Kidney (tissue), 14 donors: ENCODE measurements around the gene GPR157. TPM values are rescaled to one million over a fixed set of nuclear protein-coding genes. Genes with fewer than 3 reads are reported as not detected.

ENCODE experiments used
- DNase-seq, 5 donors: peaks; one replicate each; pipeline ENCODE4 v3.0.0-alpha.2; 2013 to 2020
- FAIRE-seq: peaks from 2 replicates; lab custom pipeline; 2012; peaks lifted over from hg19 to GRCh38; lab: Jason Lieb, UNC
- H3K27ac ChIP-seq, 2 donors: one replicate each; pipeline ENCODE4 v1.7.0; 2013; ENCODE audit warnings: low read depth in 2 of 2, low read length in 2 of 2, inconsistent platforms in 1 of 2
- H3K27me3 ChIP-seq: one replicate; pipeline ENCODE4 v1.7.1; 2013; ENCODE audit warnings: low read length, inconsistent platforms; ENCODE audit not compliant: control insufficient read depth, insufficient read depth
- H3K36me3 ChIP-seq, 3 donors: one replicate each; pipeline versions ENCODE4 v1.7.0 to v1.7.1; 2013; ENCODE audit warnings: low read length in 3 of 3, control low read depth in 1 of 3, inconsistent platforms in 1 of 3; ENCODE audit not compliant: insufficient read depth in 3 of 3, control insufficient read depth in 2 of 3
- H3K4me1 ChIP-seq, 3 donors: one replicate each; pipeline versions ENCODE4 v1.7.0 to v1.7.1; 2013; ENCODE audit warnings: low read length in 3 of 3, inconsistent platforms in 1 of 3, low read depth in 1 of 3; ENCODE audit not compliant: control insufficient read depth in 2 of 3, insufficient read depth in 2 of 3
- H3K4me3 ChIP-seq, 3 donors: one replicate each; pipeline versions ENCODE4 v1.7.0 to v1.8.1; 2013; ENCODE audit warnings: low read length in 3 of 3, control low read depth in 1 of 3, inconsistent platforms in 1 of 3
- H3K9ac ChIP-seq, 3 donors: one replicate each; pipeline versions ENCODE4 v1.7.0 to v1.7.1; 2013; ENCODE audit warnings: low read length in 3 of 3, control low read depth in 1 of 3, inconsistent platforms in 1 of 3
- H3K9me3 ChIP-seq, 3 donors: one replicate each; pipeline versions ENCODE4 v1.7.0 to v1.7.1; 2013; ENCODE audit warnings: low read length in 3 of 3, control low read depth in 1 of 3, inconsistent platforms in 1 of 3; ENCODE audit not compliant: control insufficient read depth in 2 of 3, insufficient read depth in 1 of 3
- CTCF ChIP-seq: IDR thresholded peaks from 3 replicates; pipeline ENCODE4 v1.5.1; 2012; ENCODE audit warnings: mild to moderate bottlenecking, moderate library complexity, borderline replicate concordance; ENCODE audit not compliant: insufficient read depth; ENCODE audit errors: extremely low read depth
- intact Hi-C: fragments of 100-400 bp; cut with DNase I; formaldehyde crosslinking; loops from one replicate; pipeline ENCODE4 v1.11.1; 2022
- polyA plus RNA-seq: library from polyadenylated mRNA; stranded (reverse); fragments of 350-450 nt; fragmentation: Illumina TruSeq; extraction: RNeasy Lipid Tissue Mini Kit (QIAGEN cat#74804); gene quantifications from one replicate; pipeline ENCODE4 v1.2.3, GENCODE V29; 2014; ENCODE audit warnings: low read depth, low replicate concordance; ENCODE audit not compliant: insufficient read depth
- total RNA-seq: library from RNA; stranded (reverse); fragmentation: NEBNext Ultra II Directional; extraction: Animal tissue kit (Norgen Biotek cat#: 25700); gene quantifications from one replicate; pipeline ENCODE4 v1.2.1, GENCODE V29; 2021
- donor health status: control.
- donor health status: control.
- donor health status: control.
- donor health status: control.
- donor health status: control.
- donor health status: DM: yes; HTN: yes; CAD: no.
- donor health status: Normal renal cell carcinoma (clear cell type).

GPR157 gene
- total and polyA plus RNA-seq, 2 donors from 2014 or later: 3.2 to 9.1 TPM

- H3K36me3 ChIP-seq: peaks cover 0 to 5% (median 4%) of the 10 kb centered on the region in 3 donors
- no peak for FAIRE-seq
- intact Hi-C loops: no loop called here
These were observed 20.7 kb downstream of the GPR157 start for GRCh38 chr1:9108056-9108665.

GRCh38 chr1:9107136-9107535, 21.8 kb downstream of the GPR157 start:
- H3K4me3 ChIP-seq: no peak overlapping the region
- no peak for FAIRE-seq
- TF ChIP-seq CTCF: no peak
- no peaks in the 10 kb centered on the region for H3K27me3 ChIP-seq
- DNase-seq: peak in 1 of 5 donors; percentile 26
- peaks cover 0 to 4% (median 0%) of the 10 kb centered on the region in 3 donors for H3K4me1 ChIP-seq
- H3K9ac ChIP-seq: no peak overlapping the region
- peaks cover 0 to 7% (median 4%) of the 10 kb centered on the region in 3 donors for H3K36me3 ChIP-seq
- no peak overlapping the region for H3K27ac ChIP-seq
- no peaks in the 10 kb centered on the region for H3K9me3 ChIP-seq
- intact Hi-C loops: no loop called here

More at GRCh38 chr1:9108056-9108665, 20.7 kb downstream of the GPR157 start:
- DNase-seq: peak in 1 of 5 donors; percentile 52
- no peak overlapping the region for H3K27ac ChIP-seq
- no peaks in the 10 kb centered on the region for H3K27me3 ChIP-seq
- peaks cover 0 to 4% (median 0%) of the 10 kb centered on the region in 3 donors for H3K4me1 ChIP-seq
- no peak for TF ChIP-seq CTCF
- no peak overlapping the region for H3K4me3 ChIP-seq
- no peaks in the 10 kb centered on the region for H3K9me3 ChIP-seq
- H3K9ac ChIP-seq: no peak overlapping the region

- Histone ChIP-seq H3K9me3 (no peaks in the 10 kb centered on the region), H3K27me3 (no peaks in the 10 kb centered on the region), H3K27ac (no peak overlapping the region), H3K4me1 (peaks cover 0 to 4% (median 0%) of the 10 kb centered on the region in 3 donors), H3K36me3 (peaks cover 0 to 7% (median 4%) of the 10 kb centered on the region in 3 donors), H3K4me3 (no peak overlapping the region), H3K9ac (no peak overlapping the region)
- TF ChIP-seq CTCF: no peak
- intact Hi-C loops: no loop called here
- DNase-seq: peak in 1 of 5 donors; percentile 61
- no peak for FAIRE-seq
These were observed 22.6 kb downstream of the GPR157 start for GRCh38 chr1:9106286-9106685.
